DMS114 treated with DMSO at 0.1 percent for 48 hours (cell line): Measurements from ENCODE around the gene DTX1.
"Not testable (repeated sequence)": the region's sequence is repeated elsewhere in the genome, so short reads cannot be mapped to it uniquely, and the experiment has no call there.

Experiments
- DNase-seq: peaks from one replicate; lab custom pipeline; 2025; ENCODE audit not compliant: unreplicated experiment; lab: John Stamatoyannopoulos, UW

The DTX1 gene

DNA sequence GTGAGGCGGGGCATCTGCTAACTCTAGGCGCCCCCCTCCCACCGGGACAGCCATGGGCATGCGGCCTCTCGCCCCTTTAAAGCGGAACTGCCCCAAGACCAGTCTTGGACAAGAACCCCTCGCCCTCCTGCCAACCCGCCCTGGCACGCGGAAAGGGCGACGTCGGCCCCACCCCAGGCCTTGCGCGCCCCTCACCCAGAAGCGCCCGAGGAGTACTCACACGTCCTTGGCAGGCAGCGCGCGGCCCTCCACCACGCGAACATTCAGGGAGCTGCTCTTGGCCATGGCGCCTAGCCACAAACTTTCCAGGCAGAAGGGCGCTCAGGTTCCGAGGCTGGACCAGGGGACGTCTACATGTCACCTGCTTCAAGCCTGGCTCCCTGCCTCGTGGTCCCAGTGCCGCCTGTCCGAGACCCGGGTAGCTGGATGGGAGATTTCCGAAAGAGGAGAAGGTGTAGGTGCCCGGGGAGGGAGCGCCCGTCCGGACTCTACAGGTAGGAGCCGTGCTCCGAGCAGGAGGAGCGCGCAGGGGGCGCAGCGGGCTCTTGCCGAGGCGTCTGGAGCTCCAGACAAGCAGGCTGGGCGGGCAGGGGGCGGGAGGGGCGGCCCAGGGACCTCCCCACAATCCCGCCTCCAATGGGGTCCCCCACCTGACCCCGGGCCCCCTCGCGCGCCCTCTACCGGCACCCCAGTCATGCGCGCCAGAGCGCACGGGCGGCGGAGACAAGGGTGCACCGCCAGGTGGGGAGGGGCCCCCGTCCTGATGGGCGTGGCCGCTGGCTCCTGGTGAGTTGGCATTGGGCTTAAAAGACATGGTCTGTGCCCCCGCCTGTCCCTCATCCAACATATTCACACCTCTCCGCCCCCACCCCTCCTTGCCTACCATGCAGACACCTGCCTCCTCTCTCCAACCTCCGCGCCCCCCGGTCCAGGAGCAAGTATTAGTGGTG, 78.9 kb downstream of the DTX1 start, which contains the start of gene RASAL1:
Gene RASAL1, minus strand, starts transcription at position 584 of the 950 bp plus-strand sequence. Its CDS starts 299 bp downstream, at position 285.
- no peak for DNase-seq

GRCh38 chr12:113136128-113136989, 79.8 kb downstream of the DTX1 start:
- DNase-seq: no peak

DNA sequence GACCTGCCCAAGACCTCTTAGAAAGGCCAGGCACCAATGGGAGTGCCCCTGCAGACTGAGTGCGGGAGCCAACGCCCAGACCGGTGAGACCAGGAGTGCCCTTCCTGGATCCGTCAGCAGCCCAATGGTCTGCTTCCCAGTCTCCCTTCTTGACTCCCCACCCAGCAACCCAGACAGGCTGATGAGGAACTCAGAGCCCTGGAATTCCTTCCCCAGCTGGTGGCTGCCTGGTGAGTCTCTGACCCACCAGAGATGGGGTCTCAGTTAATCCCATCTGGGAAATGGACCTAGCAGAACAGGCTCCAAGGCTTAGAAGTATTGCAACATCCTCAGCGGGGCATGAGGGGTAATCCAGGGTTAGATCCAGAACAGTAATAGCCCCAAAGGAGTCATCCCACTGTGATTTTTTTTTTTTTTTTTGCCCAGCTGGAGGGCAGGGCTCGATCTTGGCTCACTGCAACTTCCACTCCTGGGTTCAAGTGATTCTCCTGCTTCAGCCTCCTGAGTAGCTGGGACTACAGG, 80.5 kb downstream of the DTX1 start:
- no peak for DNase-seq

GRCh38 chr12:113137861-113138783, 81.6 kb downstream of the DTX1 start:
- no peak for DNase-seq

GRCh38 chr12:113138826-113139225, 82.3 kb downstream of the DTX1 start:
- DNase-seq: no peak

- no peak for DNase-seq
These were observed 84.2 kb downstream of the DTX1 start for GRCh38 chr12:113140706-113141105.

GRCh38 chr12:113141716-113142115, 85.2 kb downstream of the DTX1 start:
- not testable (repeated sequence) for DNase-seq

DNA sequence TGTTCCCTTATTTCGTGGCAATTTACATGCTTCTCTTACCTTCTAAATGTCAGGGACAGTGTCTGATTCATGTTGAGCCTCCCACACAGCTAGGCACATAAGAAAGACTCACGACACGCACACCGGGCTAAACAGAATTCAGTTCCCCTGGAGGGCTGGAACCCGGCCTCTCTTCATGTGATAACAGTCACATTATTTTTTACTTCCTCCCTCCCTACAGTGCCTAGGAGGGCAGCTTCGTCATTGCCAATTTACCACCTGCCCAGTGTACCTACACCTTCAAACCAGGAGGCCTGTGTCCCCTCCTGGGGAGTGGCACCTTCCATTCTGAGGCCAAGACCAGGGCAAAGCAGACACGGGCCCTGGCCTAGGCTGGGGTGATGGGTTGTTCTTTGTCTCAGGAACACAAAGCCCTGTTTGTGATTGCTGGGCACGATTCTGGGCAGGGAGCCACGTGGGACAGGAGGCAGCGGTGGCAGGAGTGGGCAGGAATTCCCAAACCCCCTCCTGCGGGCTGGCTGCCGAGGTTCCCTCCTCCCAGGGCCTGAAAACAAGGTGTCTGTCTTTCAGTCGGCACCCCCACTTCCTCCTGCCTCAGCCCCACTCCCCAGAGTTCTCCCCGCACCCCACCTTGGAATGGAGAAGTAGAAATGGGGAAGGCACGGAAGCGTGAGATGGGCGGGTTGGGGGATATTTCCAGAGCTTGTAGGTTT, 85.8 kb downstream of the DTX1 start:
- no peak for DNase-seq

GRCh38 chr12:113142886-113143332, 86.4 kb downstream of the DTX1 start:
- no peak for DNase-seq

DNA sequence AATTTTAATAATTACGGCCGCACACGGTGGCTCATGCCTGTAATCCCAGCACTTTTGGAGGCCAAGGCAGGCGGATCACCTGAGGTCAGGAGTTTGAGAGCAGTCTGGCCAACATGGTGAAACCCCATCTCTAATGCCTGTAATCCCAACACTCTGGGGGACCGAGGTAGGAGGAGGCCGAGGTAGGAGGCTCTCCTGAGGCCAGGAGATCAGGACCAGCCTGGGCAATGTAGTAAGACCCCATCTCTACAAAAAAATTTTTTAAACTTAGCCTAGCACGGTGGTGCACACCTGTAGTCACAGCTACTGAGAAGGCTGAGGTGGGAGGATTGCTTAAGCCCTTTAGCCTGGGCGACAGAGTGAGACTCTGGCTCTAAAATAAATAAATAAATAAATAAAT, 87.4 kb downstream of the DTX1 start:
- no peak for DNase-seq

GRCh38 chr12:113144806-113145205, 88.3 kb downstream of the DTX1 start:
- no peak for DNase-seq

DNA sequence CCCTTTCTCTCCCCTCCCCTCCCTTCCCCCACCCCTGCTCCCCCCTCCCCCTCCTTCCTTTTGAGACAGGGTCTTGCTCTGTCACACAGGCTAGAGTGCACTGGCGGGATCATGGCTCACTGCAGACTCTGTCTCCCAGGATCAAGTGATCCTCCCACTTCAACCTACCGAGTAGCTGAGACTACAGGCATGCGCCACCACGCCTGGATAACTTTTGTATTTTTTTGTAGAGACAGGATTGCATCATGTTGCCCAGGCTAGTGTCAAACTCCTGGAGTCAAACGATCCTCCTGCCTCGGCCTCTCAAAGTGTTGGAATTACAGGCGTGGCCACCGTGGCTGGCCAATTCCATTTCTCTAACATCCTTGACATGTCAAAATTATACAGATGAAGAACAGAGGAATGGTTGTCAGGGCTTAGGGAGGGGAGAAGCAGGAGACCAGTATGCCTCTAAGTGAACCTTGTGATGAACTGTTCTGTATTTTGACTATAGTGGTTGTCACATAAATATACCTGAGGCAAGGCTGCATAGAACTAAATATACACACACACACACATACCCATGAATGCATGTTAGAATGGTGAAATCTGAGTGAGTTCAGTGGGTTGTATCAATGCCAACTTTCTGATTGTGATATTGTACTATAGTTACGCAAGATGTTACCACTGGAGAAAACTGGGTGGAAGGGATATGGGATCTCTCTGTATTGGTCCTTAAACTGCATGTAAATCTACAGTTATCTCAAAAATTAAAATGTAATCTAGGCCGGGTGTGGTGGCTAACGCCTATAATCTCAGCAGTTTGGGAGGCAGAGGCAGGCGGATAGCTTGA, 89.4 kb downstream of the DTX1 start:
- DNase-seq: no peak

- no peak for DNase-seq
These were observed 90.5 kb downstream of the DTX1 start for GRCh38 chr12:113146999-113147398.
